Suprapubic skin (tissue), 4 donors: ENCODE measurements around the gene ZNF282. TPM values are rescaled to one million over a fixed set of nuclear protein-coding genes. Genes with fewer than 3 reads are reported as not detected.

ENCODE experiments used
- DNase-seq, 2 donors: peaks; one replicate each; pipeline ENCODE4 v3.0.0-alpha.2; 2019; ENCODE audit warnings: low spot score in 2 of 2
- H3K27ac ChIP-seq: fragments of 200-600 bp; sonication (generic); one replicate; pipeline ENCODE4 v1.5.1; 2019
- H3K27me3 ChIP-seq: fragments of 200-600 bp; sonication (generic); one replicate; pipeline ENCODE4 v1.5.1; 2019
- H3K36me3 ChIP-seq: fragments of 200-600 bp; sonication (generic); one replicate; pipeline ENCODE4 v1.5.1; 2019
- H3K4me1 ChIP-seq: fragments of 200-600 bp; sonication (generic); one replicate; pipeline ENCODE4 v1.5.1; 2019
- H3K4me3 ChIP-seq: fragments of 200-600 bp; sonication (generic); one replicate; pipeline ENCODE4 v1.5.1; 2019; ENCODE audit warnings: mild to moderate bottlenecking
- H3K9me3 ChIP-seq: fragments of 200-600 bp; sonication (generic); one replicate; pipeline ENCODE4 v1.5.1; 2019
- CTCF ChIP-seq, 2 donors: fragments of 200-600 bp in 1 of 2; fragments of 450-650 bp in 1 of 2; sonication (generic) in 1 of 2; IDR thresholded peaks; one replicate each; pipeline ENCODE4 v1.5.1; 2016 to 2019; ENCODE audit warnings: antibody characterized with exemption in 2 of 2, mild to moderate bottlenecking in 1 of 2, moderate library complexity in 1 of 2
- EP300 ChIP-seq: sonication (generic); formaldehyde crosslinking; IDR thresholded peaks from one replicate; pipeline ENCODE4 v1.6.1; 2017; ENCODE audit warnings: antibody characterized with exemption
- POLR2A ChIP-seq, 2 donors: fragments of 450-650 bp; IDR thresholded peaks; one replicate each; pipeline ENCODE4 v1.6.1; 2017; ENCODE audit warnings: antibody characterized with exemption in 2 of 2, mild to moderate bottlenecking in 2 of 2, moderate library complexity in 2 of 2
- POLR2AphosphoS5 ChIP-seq, 3 donors: sonication (generic); formaldehyde crosslinking; IDR thresholded peaks; one replicate each; pipeline ENCODE4 v1.6.1; 2017; ENCODE audit warnings: antibody characterized with exemption in 3 of 3
- WGBS: methylation state at CpG from one replicate; pipeline ENCODE4 v1.1.5; 2018; 5-methylcytosine and 5-hydroxymethylcytosine counted together
- total RNA-seq, 4 donors: library from RNA; depleted of rRNA; stranded (reverse); fragments of >200 nt; gene quantifications; one replicate each; pipeline ENCODE4 v1.1.0, GENCODE V29; 2016

The ZNF282 gene
- total RNA-seq, 4 donors from 2014 or later: 20.6 to 47.5 (median 29.8) TPM

- Histone ChIP-seq H3K27ac (no peak overlapping the region), H3K4me1 (no peaks in the 10 kb centered on the region), H3K9me3 (no peaks in the 10 kb centered on the region), H3K4me3 (no peak overlapping the region), H3K36me3 (peaks cover 61% of the 10 kb centered on the region), H3K27me3 (no peaks in the 10 kb centered on the region)
- TF ChIP-seq POLR2AphosphoS5 (IDR thresholded peaks at IDR 0.05): no peak
- TF ChIP-seq CTCF (IDR thresholded peaks at IDR 0.05): no peak
- no peak for TF ChIP-seq POLR2A (IDR thresholded peaks at IDR 0.05)
- TF ChIP-seq EP300: no peak
- 89% methylated on average over 7 of the region's 7 CpGs for WGBS
- DNase-seq: no peak
These were observed 58.3 kb downstream of the ZNF282 start for GRCh38 chr7:149253665-149254064.

- no peaks in the 10 kb centered on the region for H3K4me1 ChIP-seq
- DNase-seq: no peak
- no peak overlapping the region for H3K27ac ChIP-seq
- TF ChIP-seq EP300 (no peak), CTCF (IDR thresholded peaks at IDR 0.05) (no peak)
- 89% methylated on average over 8 of the region's 16 CpGs for WGBS
- H3K4me3 ChIP-seq: no peak overlapping the region
- no peaks in the 10 kb centered on the region for H3K27me3 ChIP-seq
- no peaks in the 10 kb centered on the region for H3K9me3 ChIP-seq
- H3K36me3 ChIP-seq: peaks cover 61% of the 10 kb centered on the region
These were observed 59.0 kb downstream of the ZNF282 start for GRCh38 chr7:149254181-149254858.

GRCh38 chr7:149255174-149255573 lies 59.8 kb downstream of the ZNF282 start:
- Histone ChIP-seq H3K9me3 (no peaks in the 10 kb centered on the region), H3K4me3 (no peak overlapping the region), H3K27me3 (no peaks in the 10 kb centered on the region), H3K36me3 (peaks cover 58% of the 10 kb centered on the region), H3K4me1 (no peaks in the 10 kb centered on the region), H3K27ac (no peak overlapping the region)
- DNase-seq: no peak
- TF ChIP-seq EP300 (no peak), POLR2AphosphoS5 (IDR thresholded peaks at IDR 0.05) (no peak), CTCF (IDR thresholded peaks at IDR 0.05) (no peak), POLR2A (IDR thresholded peaks at IDR 0.05) (no peak)
- WGBS: 95% methylated on average over 5 of the region's 5 CpGs

GRCh38 chr7:149256568-149256967 lies 61.2 kb downstream of the ZNF282 start:
- no peaks in the 10 kb centered on the region for H3K27me3 ChIP-seq
- no peak for TF ChIP-seq POLR2AphosphoS5 (IDR thresholded peaks at IDR 0.05)
- TF ChIP-seq EP300: no peak
- no peak for TF ChIP-seq CTCF (IDR thresholded peaks at IDR 0.05)
- TF ChIP-seq POLR2A (IDR thresholded peaks at IDR 0.05): no peak
- no peak for DNase-seq
- H3K9me3 ChIP-seq: no peaks in the 10 kb centered on the region
- H3K4me1 ChIP-seq: peaks cover 7% of the 10 kb centered on the region
- H3K36me3 ChIP-seq: peaks cover 46% of the 10 kb centered on the region
- H3K27ac ChIP-seq: no peak overlapping the region
- WGBS: 78% methylated on average over 4 of the region's 4 CpGs
- H3K4me3 ChIP-seq: no peak overlapping the region

GRCh38 chr7:149257146-149257545 lies 61.8 kb downstream of the ZNF282 start:
- no peaks in the 10 kb centered on the region for H3K27me3 ChIP-seq
- H3K4me3 ChIP-seq: no peak overlapping the region
- H3K27ac ChIP-seq: no peak overlapping the region
- no peak for DNase-seq
- peaks cover 12% of the 10 kb centered on the region for H3K4me1 ChIP-seq
- 67% methylated on average over 2 of the region's 2 CpGs for WGBS
- H3K36me3 ChIP-seq: peaks cover 41% of the 10 kb centered on the region
- TF ChIP-seq CTCF (IDR thresholded peaks at IDR 0.05) (no peak), POLR2AphosphoS5 (IDR thresholded peaks at IDR 0.05) (no peak), POLR2A (IDR thresholded peaks at IDR 0.05) (no peak), EP300 (no peak)
- H3K9me3 ChIP-seq: no peaks in the 10 kb centered on the region
